Peyer's patch (tissue), 4 donors: Measurements from ENCODE around the gene MYOF. TPM values are rescaled to one million over a fixed set of nuclear protein-coding genes. Genes with fewer than 3 reads are reported as not detected.

ENCODE experiments used
- DNase-seq, 3 donors: peaks; one replicate each; pipeline ENCODE4 v3.0.0-alpha.2; 2017 to 2019
- H3K27ac ChIP-seq, 4 donors: fragments of 200-600 bp; sonication (generic); one replicate each; pipeline ENCODE4 v1.5.1; 2016 to 2019
- H3K27me3 ChIP-seq, 2 donors: fragments of 200-600 bp; sonication (generic); one replicate each; pipeline ENCODE4 v1.5.1; 2019
- H3K36me3 ChIP-seq, 3 donors: fragments of 200-600 bp; sonication (generic); one replicate each; pipeline ENCODE4 v1.5.1; 2016 to 2019
- H3K4me1 ChIP-seq, 4 donors: fragments of 200-600 bp; sonication (generic); one replicate each; pipeline ENCODE4 v1.5.1; 2016 to 2019
- H3K4me3 ChIP-seq, 4 donors: fragments of 200-600 bp; sonication (generic); 1 replicate in 3 of 4; 2 replicates in 1 of 4; pipeline ENCODE4 v1.5.1; 2016 to 2019; ENCODE audit warnings: mild to moderate bottlenecking in 1 of 4
- H3K9me3 ChIP-seq, 4 donors: fragments of 200-600 bp; sonication (generic); one replicate each; pipeline ENCODE4 v1.5.1; 2016 to 2019; ENCODE audit warnings: mild to moderate bottlenecking in 1 of 4
- CTCF ChIP-seq, 6 experiments: fragments of 450-650 bp in 4 of 6; fragments of 200-600 bp in 2 of 6; sonication (generic) in 1 of 6; IDR thresholded peaks; one replicate each; pipeline ENCODE4 v1.5.1; 2017 to 2019; ENCODE audit warnings: antibody characterized with exemption in 6 of 6, mild to moderate bottlenecking in 3 of 6, moderate library complexity in 1 of 6
- POLR2A ChIP-seq, 2 donors: fragments of 450-650 bp; IDR thresholded peaks; one replicate each; pipeline ENCODE4 v1.5.1; 2017; ENCODE audit warnings: antibody characterized with exemption in 2 of 2, mild to moderate bottlenecking in 2 of 2, moderate library complexity in 2 of 2
- total RNA-seq, 4 donors: library from RNA; depleted of rRNA; stranded (reverse); fragments of >200 nt; gene quantifications; one replicate each; pipeline ENCODE4 v1.1.0, GENCODE V29; 2016

The MYOF gene
- total RNA-seq, 4 donors from 2014 or later = 15.1 to 52.8 (median 24.4) TPM

GRCh38 chr10:93454736-93455135 lies 27.4 kb downstream of the MYOF start:
- DNase-seq = no peak
- no peak overlapping the region for H3K4me3 ChIP-seq
- H3K27ac ChIP-seq = no peak overlapping the region
- no peaks in the 10 kb centered on the region for H3K9me3 ChIP-seq
- no peaks in the 10 kb centered on the region for H3K36me3 ChIP-seq
- no peaks in the 10 kb centered on the region for H3K27me3 ChIP-seq
- peaks cover 0 to 5% (median under 1%) of the 10 kb centered on the region in 4 donors for H3K4me1 ChIP-seq
- TF ChIP-seq CTCF (IDR thresholded peaks at IDR 0.05) (no peak), POLR2A (IDR thresholded peaks at IDR 0.05) (no peak)

- Histone ChIP-seq H3K9me3 (no peaks in the 10 kb centered on the region), H3K4me3 (no peak overlapping the region), H3K27ac (no peak overlapping the region), H3K4me1 (peaks cover 0 to 5% (median 0%) of the 10 kb centered on the region in 4 donors), H3K36me3 (no peaks in the 10 kb centered on the region), H3K27me3 (no peaks in the 10 kb centered on the region)
- TF ChIP-seq POLR2A (IDR thresholded peaks at IDR 0.05) = no peak
- TF ChIP-seq CTCF (IDR thresholded peaks at IDR 0.05) = no peak
- no peak for DNase-seq
Measured at GRCh38 chr10:93454146-93454545, 28.0 kb downstream of the MYOF start.

GRCh38 chr10:93452143-93452542 lies 30.0 kb downstream of the MYOF start:
- no peaks in the 10 kb centered on the region for H3K4me1 ChIP-seq
- no peaks in the 10 kb centered on the region for H3K27me3 ChIP-seq
- no peaks in the 10 kb centered on the region for H3K9me3 ChIP-seq
- no peak for DNase-seq
- H3K36me3 ChIP-seq = no peaks in the 10 kb centered on the region
- TF ChIP-seq POLR2A (IDR thresholded peaks at IDR 0.05) (no peak), CTCF (IDR thresholded peaks at IDR 0.05) (no peak)
- H3K4me3 ChIP-seq = no peak overlapping the region
- no peak overlapping the region for H3K27ac ChIP-seq

- no peak for DNase-seq
- H3K4me3 ChIP-seq = no peak overlapping the region
- no peaks in the 10 kb centered on the region for H3K9me3 ChIP-seq
- no peaks in the 10 kb centered on the region for H3K27me3 ChIP-seq
- TF ChIP-seq POLR2A (IDR thresholded peaks at IDR 0.05) (no peak), CTCF (IDR thresholded peaks at IDR 0.05) (no peak)
- no peak overlapping the region for H3K27ac ChIP-seq
- H3K4me1 ChIP-seq = peaks cover 0 to 2% (median 0%) of the 10 kb centered on the region in 4 donors
- no peaks in the 10 kb centered on the region for H3K36me3 ChIP-seq
Measured at GRCh38 chr10:93451244-93451947, 30.7 kb downstream of the MYOF start.

- Histone ChIP-seq H3K4me3 (no peak overlapping the region), H3K4me1 (peaks cover 0 to 23% (median 0%) of the 10 kb centered on the region in 4 donors), H3K36me3 (no peaks in the 10 kb centered on the region), H3K27ac (no peak overlapping the region), H3K9me3 (no peaks in the 10 kb centered on the region), H3K27me3 (no peaks in the 10 kb centered on the region)
- TF ChIP-seq POLR2A (IDR thresholded peaks at IDR 0.05) (no peak), CTCF (IDR thresholded peaks at IDR 0.05) (no peak)
- DNase-seq = no peak
Measured at GRCh38 chr10:93447970-93448369, 34.2 kb downstream of the MYOF start.
